Osteocyte (in vitro differentiated cells): ENCODE data around the gene TBCD. TPM values are rescaled to one million over a fixed set of nuclear protein-coding genes. Genes with fewer than 3 reads are reported as not detected.
"Not testable (repeated sequence)": the region's sequence is repeated elsewhere in the genome, so short reads cannot be mapped to it uniquely, and the experiment has no call there.

Source experiments
- DNase-seq: peaks from one replicate; pipeline ENCODE4 v3.0.0; 2021; ENCODE audit warnings: mixed read lengths; ENCODE audit not compliant: unreplicated experiment; ENCODE audit errors: extremely low spot score
- H3K27ac Mint-ChIP-seq: one replicate; pipeline ENCODE4 v1.8.0; 2021; ENCODE audit warnings: mild to moderate bottlenecking, mixed read lengths; ENCODE audit not compliant: unreplicated experiment
- H3K27me3 Mint-ChIP-seq: one replicate; pipeline ENCODE4 v1.8.0; 2021; ENCODE audit warnings: mixed read lengths; ENCODE audit not compliant: unreplicated experiment
- H3K36me3 Mint-ChIP-seq: one replicate; pipeline ENCODE4 v1.8.0; 2021; ENCODE audit warnings: mixed read lengths; ENCODE audit not compliant: unreplicated experiment
- H3K4me1 Mint-ChIP-seq: one replicate; pipeline ENCODE4 v1.8.0; 2021; ENCODE audit warnings: mixed read lengths; ENCODE audit not compliant: unreplicated experiment
- H3K4me3 Mint-ChIP-seq: one replicate; pipeline ENCODE4 v1.8.0; 2021; ENCODE audit warnings: mild to moderate bottlenecking, moderate library complexity, mixed read lengths; ENCODE audit not compliant: unreplicated experiment
- H3K9me3 Mint-ChIP-seq: one replicate; pipeline ENCODE4 v1.8.0; 2021; ENCODE audit warnings: mixed read lengths; ENCODE audit not compliant: unreplicated experiment
- total RNA-seq: library from RNA; stranded (reverse); gene quantifications from 2 replicates; pipeline ENCODE4 v1.2.1, GENCODE V29; 2021
- TF ChIP-seq, protein P1 (sequence below): fragments of 200-600 bp; sonication (generic); IDR thresholded peaks from 2 replicates; pipeline ENCODE4 v1.5.0; 2021; ENCODE audit warnings: antibody characterized with exemption, mild to moderate bottlenecking, moderate library complexity

TBCD gene
- total RNA-seq, 1 donor from 2014 or later: 74.0 TPM

DNA sequence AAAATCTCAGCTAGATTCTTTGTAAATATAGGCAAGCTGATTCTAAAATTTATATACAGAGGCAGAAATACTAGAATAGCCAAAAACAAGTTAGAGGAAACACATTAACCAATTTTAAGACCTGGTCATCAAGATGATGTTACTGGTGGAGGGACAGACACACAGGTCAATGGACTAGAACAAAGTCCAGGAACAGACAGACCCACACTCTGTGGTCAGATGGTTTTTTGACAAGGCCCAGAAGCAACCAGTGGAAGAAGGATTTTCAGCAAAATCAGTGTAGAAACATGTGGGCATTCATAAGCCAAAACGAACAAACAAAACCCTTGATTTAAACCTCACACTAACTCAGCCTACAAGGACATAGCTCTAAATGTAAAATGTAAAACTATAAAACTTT lies 227.9 kb downstream of the TBCD start:
- no peaks in the 10 kb centered on the region for H3K27me3 Mint-ChIP-seq
- DNase-seq: no peak
- H3K9me3 Mint-ChIP-seq: no peaks in the 10 kb centered on the region
- TF ChIP-seq, protein P1, sequence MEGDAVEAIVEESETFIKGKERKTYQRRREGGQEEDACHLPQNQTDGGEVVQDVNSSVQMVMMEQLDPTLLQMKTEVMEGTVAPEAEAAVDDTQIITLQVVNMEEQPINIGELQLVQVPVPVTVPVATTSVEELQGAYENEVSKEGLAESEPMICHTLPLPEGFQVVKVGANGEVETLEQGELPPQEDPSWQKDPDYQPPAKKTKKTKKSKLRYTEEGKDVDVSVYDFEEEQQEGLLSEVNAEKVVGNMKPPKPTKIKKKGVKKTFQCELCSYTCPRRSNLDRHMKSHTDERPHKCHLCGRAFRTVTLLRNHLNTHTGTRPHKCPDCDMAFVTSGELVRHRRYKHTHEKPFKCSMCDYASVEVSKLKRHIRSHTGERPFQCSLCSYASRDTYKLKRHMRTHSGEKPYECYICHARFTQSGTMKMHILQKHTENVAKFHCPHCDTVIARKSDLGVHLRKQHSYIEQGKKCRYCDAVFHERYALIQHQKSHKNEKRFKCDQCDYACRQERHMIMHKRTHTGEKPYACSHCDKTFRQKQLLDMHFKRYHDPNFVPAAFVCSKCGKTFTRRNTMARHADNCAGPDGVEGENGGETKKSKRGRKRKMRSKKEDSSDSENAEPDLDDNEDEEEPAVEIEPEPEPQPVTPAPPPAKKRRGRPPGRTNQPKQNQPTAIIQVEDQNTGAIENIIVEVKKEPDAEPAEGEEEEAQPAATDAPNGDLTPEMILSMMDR: no peak
- H3K4me1 Mint-ChIP-seq: no peaks in the 10 kb centered on the region
- no peak overlapping the region for H3K4me3 Mint-ChIP-seq
- no peaks in the 10 kb centered on the region for H3K36me3 Mint-ChIP-seq
- no peak overlapping the region for H3K27ac Mint-ChIP-seq

DNA sequence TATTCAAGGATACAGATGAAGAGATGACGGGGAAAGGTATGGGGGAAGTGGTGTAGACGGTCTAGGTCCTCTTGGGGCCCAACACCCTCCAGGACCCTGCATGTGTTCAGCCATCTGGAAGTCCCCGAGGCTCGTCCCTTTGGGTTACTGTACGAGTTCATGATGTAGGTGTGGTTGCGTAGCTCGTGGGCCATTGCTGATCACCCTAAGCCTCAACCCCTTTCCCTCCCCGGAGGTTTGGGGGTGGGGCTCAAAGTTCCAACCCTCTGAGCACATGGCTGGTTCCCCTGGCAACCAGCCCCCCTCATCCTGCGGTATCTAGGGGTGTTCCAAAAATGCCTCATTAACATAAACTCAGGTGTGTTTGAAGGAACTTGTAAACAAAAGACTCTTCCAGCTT lies 228.8 kb downstream of the TBCD start:
- H3K27ac Mint-ChIP-seq: no peak overlapping the region
- no peaks in the 10 kb centered on the region for H3K9me3 Mint-ChIP-seq

DNA sequence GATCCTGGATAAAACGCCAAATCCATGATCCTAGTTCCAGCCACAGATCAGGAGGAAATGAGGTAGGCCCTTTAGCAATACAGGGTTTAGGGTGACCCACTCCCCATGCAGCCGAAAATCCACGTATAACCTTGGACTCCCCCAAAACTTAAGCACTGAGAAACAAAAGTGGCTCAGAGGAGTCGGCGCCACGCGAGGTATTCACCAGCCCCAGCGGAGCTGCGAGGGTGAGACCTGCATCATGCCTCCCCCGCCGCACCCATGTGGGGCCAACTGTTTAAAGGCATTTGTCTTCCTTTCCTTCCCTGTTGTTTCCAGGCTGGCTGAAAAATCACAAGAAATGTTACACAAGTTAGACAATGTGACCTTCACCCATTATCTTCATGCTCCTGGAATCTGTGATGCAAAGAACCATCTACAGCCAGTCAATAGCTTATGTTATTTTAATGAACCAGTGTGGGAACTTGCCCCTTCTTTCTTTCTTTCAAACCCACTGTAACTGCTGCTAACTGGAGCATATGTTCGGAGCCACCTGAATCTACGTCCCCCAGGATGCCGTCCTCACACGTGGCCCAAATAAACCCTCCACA lies 229.4 kb downstream of the TBCD start:
- no peaks in the 10 kb centered on the region for H3K9me3 Mint-ChIP-seq
- H3K27ac Mint-ChIP-seq: no peak overlapping the region
- DNase-seq: no peak
- no peaks in the 10 kb centered on the region for H3K27me3 Mint-ChIP-seq
- peaks cover 14% of the 10 kb centered on the region for H3K4me1 Mint-ChIP-seq
- H3K36me3 Mint-ChIP-seq: no peaks in the 10 kb centered on the region
- TF ChIP-seq, protein P1: no peak
- no peak overlapping the region for H3K4me3 Mint-ChIP-seq

More for the DNA sequence above, 228.8 kb downstream of the TBCD start:
- Mint-ChIP-seq H3K4me1 (peaks cover 8% of the 10 kb centered on the region), H3K36me3 (no peaks in the 10 kb centered on the region), H3K4me3 (no peak overlapping the region), H3K27me3 (no peaks in the 10 kb centered on the region)
- no peak for DNase-seq
- TF ChIP-seq, protein P1: no peak

DNA sequence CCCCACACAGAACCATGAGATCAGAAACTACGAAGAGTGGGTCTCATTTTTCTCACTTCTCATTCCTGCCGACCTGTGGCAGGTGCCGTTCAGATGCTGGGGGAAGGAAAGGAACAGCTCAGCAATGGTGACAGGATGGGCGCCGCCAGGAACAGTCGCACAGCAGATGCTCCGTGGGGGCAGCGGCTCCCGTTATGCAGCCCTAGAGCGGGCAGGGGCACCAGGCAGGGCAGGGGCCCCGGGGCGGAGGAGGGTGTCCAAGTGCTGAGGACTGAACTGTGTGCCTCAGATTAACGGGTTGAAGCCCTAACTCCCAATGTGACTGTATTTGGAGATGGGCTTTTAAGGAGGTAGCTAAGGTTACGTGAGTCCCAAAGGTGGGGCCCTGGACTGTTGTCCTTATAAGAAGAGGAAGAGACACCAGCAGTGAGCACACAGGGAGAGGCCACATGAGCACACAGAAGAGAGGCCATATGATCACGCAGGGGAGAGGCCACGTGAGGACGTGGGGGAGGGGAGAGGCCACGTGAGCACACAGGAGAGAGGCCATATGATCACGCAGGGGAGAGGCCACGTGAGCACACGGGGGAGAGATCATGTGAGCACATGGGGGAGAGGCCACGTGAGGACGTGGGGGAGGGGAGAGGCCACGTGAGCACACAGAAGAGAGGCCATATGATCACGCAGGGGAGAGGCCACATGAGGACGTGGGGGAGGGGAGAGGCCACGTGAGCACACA lies 231.8 kb downstream of the TBCD start:
- TF ChIP-seq, protein P1: no peak
- H3K27me3 Mint-ChIP-seq: no peaks in the 10 kb centered on the region
- H3K36me3 Mint-ChIP-seq: no peaks in the 10 kb centered on the region
- H3K9me3 Mint-ChIP-seq: no peaks in the 10 kb centered on the region
- no peak overlapping the region for H3K27ac Mint-ChIP-seq
- no peak overlapping the region for H3K4me3 Mint-ChIP-seq
- DNase-seq: no peak
- H3K4me1 Mint-ChIP-seq: peaks cover 17% of the 10 kb centered on the region

DNA sequence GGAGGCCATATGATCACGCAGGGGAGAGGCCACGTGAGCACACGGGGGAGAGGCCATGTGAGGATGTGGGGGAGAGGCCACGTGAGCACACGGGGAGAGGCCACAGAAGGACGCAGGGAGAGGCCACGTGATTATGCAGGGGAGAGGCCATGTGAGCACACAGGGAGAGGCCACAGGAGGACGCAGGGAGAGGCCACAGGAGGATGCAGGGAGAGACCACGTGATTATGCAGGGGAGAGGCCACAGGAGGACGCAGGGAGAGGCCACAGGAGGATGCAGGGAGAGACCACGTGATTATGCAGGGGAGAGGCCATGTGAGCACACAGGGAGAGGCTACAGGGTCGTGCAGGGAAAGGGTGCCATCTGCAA lies 232.4 kb downstream of the TBCD start:
- H3K27me3 Mint-ChIP-seq, H3K36me3 Mint-ChIP-seq, H3K9me3 Mint-ChIP-seq, H3K4me3 Mint-ChIP-seq, DNase-seq, H3K27ac Mint-ChIP-seq: not testable (repeated sequence)
- H3K4me1 Mint-ChIP-seq: peaks cover 17% of the 10 kb centered on the region
